ENCODE results near the gene GALNT5.

DNA sequence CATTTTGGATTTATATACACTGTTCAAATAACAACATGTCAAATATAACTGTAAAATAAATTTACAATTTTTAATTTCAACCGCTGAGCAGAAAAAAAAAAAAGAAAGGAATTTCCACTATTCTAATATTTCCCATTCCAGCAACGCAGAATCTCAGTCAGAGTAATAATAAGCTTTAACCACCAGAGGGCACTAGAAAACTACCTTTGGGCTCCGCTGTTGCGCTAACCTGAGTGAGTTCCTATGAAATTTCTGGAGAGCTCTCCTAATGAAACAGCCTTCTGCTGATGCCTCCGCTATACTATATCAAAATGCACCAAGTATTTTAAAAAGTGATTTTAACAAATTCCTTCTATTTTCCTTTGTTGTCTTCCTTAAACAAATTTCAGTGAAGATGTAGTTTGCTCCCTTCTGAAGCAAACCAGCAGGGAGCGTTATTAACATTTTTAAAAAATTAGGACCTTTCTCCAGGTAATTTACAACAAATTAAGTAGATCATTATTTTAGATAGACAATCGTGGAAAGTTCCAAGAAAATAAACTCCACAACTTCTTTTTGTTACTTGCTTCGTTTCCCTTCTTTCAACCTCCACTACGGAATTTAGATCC is 45.1 kb downstream of the GALNT5 start:
- TF ChIP-seq CTCF (IDR thresholded peaks at IDR 0.05): peak; percentile 48 to 71 (median 66)
- TF ChIP-seq POLR2A (IDR thresholded peaks at IDR 0.05): no peak
